Endothelial cell (in vitro differentiated cells): Measurements from ENCODE around the gene SCN1B. TPM values are rescaled to one million over a fixed set of nuclear protein-coding genes. Genes with fewer than 3 reads are reported as not detected.

Experiments
- DNase-seq: peaks from one replicate; pipeline ENCODE4 v3.0.0; 2021; ENCODE audit warnings: low spot score
- H3K27ac Mint-ChIP-seq: one replicate; pipeline ENCODE4 v1.8.0; 2021; ENCODE audit warnings: mixed read lengths, inconsistent platforms; ENCODE audit not compliant: unreplicated experiment
- H3K27me3 Mint-ChIP-seq: one replicate; pipeline ENCODE4 v1.8.0; 2021; ENCODE audit warnings: mild to moderate bottlenecking, moderate library complexity, mixed read lengths, inconsistent platforms; ENCODE audit not compliant: unreplicated experiment
- H3K36me3 Mint-ChIP-seq: one replicate; pipeline ENCODE4 v1.8.0; 2021; ENCODE audit warnings: mild to moderate bottlenecking, low read depth, mixed read lengths, inconsistent platforms; ENCODE audit not compliant: unreplicated experiment
- H3K4me1 Mint-ChIP-seq: one replicate; pipeline ENCODE4 v1.8.0; 2021; ENCODE audit warnings: mild to moderate bottlenecking, mixed read lengths, inconsistent platforms; ENCODE audit not compliant: unreplicated experiment
- H3K4me3 Mint-ChIP-seq: one replicate; pipeline ENCODE4 v1.8.0; 2021; ENCODE audit warnings: mild to moderate bottlenecking, mixed read lengths, inconsistent platforms; ENCODE audit not compliant: unreplicated experiment
- H3K9me3 Mint-ChIP-seq: one replicate; pipeline ENCODE4 v1.8.0; 2021; ENCODE audit warnings: mixed read lengths, inconsistent platforms; ENCODE audit not compliant: unreplicated experiment
- total RNA-seq: library from RNA; stranded (reverse); fragmentation: NEBNext Ultra II Directional; extraction: Animal tissue kit (Norgen Biotek cat#: 25700); gene quantifications from one replicate; pipeline ENCODE4 v1.2.1, GENCODE V29; 2021; ENCODE audit not compliant: unreplicated experiment
- TF ChIP-seq, protein P1 (sequence below): fragments of 200-600 bp; sonication (generic); IDR thresholded peaks from one replicate; pipeline ENCODE4 v1.5.0; 2021; ENCODE audit warnings: antibody characterized with exemption; ENCODE audit not compliant: unreplicated experiment

Gene SCN1B
- total RNA-seq, 1 donor from 2014 or later = 0.62 TPM

DNA sequence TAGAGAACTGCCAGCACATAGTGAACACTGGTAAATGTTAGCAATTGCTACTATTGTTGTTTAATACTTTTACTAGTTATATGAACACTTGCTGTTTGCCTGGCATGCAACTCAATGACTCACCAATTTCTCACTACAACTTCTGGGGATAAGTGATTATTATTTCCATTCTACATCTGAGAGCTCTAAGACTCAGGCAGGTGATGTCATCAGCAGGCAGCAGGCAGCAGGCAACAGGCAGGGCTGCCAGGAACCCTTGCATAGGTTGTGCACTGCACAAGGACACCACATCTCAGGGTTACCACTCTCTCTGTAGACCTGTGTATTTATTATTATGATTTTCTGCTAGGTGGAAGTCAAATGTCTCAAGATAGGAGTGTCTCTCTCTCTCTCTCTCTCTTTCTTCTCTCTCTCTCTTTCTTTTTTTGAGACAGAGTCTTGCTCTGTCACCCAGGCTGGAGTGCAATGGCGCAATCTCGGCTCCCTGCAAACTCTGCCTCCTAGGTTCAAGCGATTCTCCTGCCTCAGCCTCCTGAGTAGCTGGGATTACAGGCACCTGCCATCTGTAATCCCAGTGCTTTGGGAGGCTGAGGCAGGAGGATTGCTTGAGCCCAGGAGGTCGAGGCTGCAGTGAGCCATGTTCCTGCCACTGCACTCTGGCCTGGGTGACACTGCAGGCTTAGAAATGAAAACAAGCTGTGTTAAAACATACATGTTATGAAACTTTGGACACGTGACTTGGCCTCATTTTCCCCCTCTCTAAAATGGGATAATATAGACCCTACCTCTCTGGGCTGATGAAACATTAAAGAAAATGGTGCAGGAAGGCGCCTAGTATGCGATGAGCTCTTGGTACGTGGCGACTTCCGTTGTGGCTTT lies 33.9 kb downstream of the SCN1B start:
- Mint-ChIP-seq H3K27me3 (peaks cover 5% of the 10 kb centered on the region), H3K9me3 (no peaks in the 10 kb centered on the region), H3K4me1 (peaks cover 4% of the 10 kb centered on the region), H3K36me3 (no peaks in the 10 kb centered on the region), H3K27ac (no peak overlapping the region), H3K4me3 (no peak overlapping the region)
- TF ChIP-seq, protein P1, sequence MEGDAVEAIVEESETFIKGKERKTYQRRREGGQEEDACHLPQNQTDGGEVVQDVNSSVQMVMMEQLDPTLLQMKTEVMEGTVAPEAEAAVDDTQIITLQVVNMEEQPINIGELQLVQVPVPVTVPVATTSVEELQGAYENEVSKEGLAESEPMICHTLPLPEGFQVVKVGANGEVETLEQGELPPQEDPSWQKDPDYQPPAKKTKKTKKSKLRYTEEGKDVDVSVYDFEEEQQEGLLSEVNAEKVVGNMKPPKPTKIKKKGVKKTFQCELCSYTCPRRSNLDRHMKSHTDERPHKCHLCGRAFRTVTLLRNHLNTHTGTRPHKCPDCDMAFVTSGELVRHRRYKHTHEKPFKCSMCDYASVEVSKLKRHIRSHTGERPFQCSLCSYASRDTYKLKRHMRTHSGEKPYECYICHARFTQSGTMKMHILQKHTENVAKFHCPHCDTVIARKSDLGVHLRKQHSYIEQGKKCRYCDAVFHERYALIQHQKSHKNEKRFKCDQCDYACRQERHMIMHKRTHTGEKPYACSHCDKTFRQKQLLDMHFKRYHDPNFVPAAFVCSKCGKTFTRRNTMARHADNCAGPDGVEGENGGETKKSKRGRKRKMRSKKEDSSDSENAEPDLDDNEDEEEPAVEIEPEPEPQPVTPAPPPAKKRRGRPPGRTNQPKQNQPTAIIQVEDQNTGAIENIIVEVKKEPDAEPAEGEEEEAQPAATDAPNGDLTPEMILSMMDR = no peak
- no peak for DNase-seq

DNA sequence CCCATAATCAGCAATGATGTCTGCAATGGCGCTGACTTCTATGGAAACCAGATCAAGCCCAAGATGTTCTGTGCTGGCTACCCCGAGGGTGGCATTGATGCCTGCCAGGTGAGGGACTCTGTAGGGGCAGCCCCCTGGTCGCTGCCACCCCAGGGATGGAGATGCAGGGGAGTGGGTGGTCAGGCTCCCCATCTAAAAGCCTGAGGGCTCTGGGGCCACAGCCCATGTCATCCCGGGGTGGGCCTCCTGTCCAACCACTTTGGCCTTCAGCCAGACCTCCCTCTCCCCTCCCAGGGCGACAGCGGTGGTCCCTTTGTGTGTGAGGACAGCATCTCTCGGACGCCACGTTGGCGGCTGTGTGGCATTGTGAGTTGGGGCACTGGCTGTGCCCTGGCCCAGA lies 35.3 kb downstream of the SCN1B start:
- no peaks in the 10 kb centered on the region for H3K9me3 Mint-ChIP-seq
- DNase-seq = no peak
- H3K27me3 Mint-ChIP-seq = peaks cover 5% of the 10 kb centered on the region
- no peaks in the 10 kb centered on the region for H3K36me3 Mint-ChIP-seq
- H3K4me1 Mint-ChIP-seq = peaks cover 4% of the 10 kb centered on the region
- TF ChIP-seq, protein P1 = no peak
- no peak overlapping the region for H3K4me3 Mint-ChIP-seq
- no peak overlapping the region for H3K27ac Mint-ChIP-seq

GRCh38 chr19:35066121-35066520 lies 35.9 kb downstream of the SCN1B start:
- Mint-ChIP-seq H3K9me3 (no peaks in the 10 kb centered on the region), H3K27me3 (peaks cover 5% of the 10 kb centered on the region), H3K4me1 (peaks cover 4% of the 10 kb centered on the region), H3K36me3 (no peaks in the 10 kb centered on the region), H3K27ac (no peak overlapping the region), H3K4me3 (no peak overlapping the region)
- TF ChIP-seq, protein P1 = no peak
- DNase-seq = no peak

DNA sequence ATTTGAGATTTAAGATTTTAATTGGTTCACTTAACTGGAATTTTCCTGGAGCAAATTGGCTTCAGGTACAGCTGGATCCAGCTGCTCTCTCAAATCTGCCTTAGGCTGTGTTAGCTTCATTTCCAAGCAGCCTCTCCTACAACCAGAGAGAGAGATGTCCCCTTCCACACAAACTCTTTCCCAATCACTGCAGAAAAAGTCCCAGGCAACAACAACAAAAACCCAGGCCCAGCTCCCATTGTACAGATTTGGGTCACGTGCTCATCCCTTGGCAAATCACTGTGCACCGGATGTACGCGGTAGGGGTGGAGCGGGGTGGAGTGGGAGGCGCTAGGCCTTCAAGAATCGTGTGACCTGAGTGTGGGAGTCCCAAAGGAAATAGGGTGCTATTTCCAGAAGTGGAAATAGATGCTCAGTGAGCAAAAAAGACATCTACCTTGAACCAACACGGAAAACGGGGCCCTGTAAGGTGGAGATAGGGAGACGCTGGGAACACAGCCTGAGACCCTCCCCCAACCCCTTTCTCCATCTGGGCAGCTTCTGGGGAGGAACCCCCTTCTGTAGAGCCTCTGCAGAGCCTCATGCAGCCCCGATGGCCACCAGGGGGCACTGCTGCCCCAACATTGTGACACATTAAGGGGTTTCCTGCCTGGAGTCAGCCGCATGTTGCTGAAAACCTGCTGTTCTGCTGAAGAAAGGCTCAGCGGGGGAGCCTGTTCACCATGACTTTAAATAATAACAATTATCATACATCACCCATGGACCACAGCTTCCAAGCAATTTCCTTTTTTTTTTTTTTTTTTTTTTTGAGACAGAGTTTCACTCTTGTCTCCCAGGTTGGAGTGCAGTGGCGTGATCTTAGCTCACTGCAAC lies 36.7 kb downstream of the SCN1B start:
- H3K4me3 Mint-ChIP-seq = no peak overlapping the region
- no peaks in the 10 kb centered on the region for H3K9me3 Mint-ChIP-seq
- TF ChIP-seq, protein P1 = peak; percentile 78
- H3K36me3 Mint-ChIP-seq = no peaks in the 10 kb centered on the region
- H3K27ac Mint-ChIP-seq = no peak overlapping the region
- peaks cover 5% of the 10 kb centered on the region for H3K27me3 Mint-ChIP-seq
- peaks cover 4% of the 10 kb centered on the region for H3K4me1 Mint-ChIP-seq
- DNase-seq = peak; percentile 95
